DND-41 (cell line): ENCODE measurements around the gene G3BP1.

ENCODE experiments used
- ATAC-seq: fragments of 200-7000 bp; cut with Tn5 transposase; 3 replicates; pipeline ENCODE4 v1.9.1; 2021; ENCODE audit warnings: low read depth; ENCODE audit not compliant: insufficient read depth
- DNase-seq: peaks from one replicate; pipeline ENCODE4 v3.0.0-alpha.2; 2020
- H2AFZ ChIP-seq: 2 replicates; pipeline ENCODE4 v1.6.0; 2012; ENCODE audit warnings: low read depth, low read length
- H3K27ac ChIP-seq: 2 replicates; pipeline ENCODE4 v1.5.1; 2012; ENCODE audit warnings: low read length, inconsistent platforms
- H3K27me3 ChIP-seq: fragments of 200-600 bp; sonication (generic); 2 replicates; pipeline ENCODE4 v1.6.0; 2012; ENCODE audit warnings: low read length, mild to moderate bottlenecking, inconsistent platforms; ENCODE audit not compliant: insufficient read depth, poor library complexity
- H3K36me3 ChIP-seq: 2 replicates; pipeline ENCODE4 v1.5.1; 2012; ENCODE audit warnings: low read length, inconsistent platforms; ENCODE audit not compliant: insufficient read depth
- H3K4me1 ChIP-seq: 2 replicates; pipeline ENCODE4 v1.5.1; 2012; ENCODE audit warnings: mild to moderate bottlenecking, low read length; ENCODE audit not compliant: insufficient read depth
- H3K4me2 ChIP-seq: 2 replicates; pipeline ENCODE4 v1.6.0; 2012; ENCODE audit warnings: mild to moderate bottlenecking, moderate library complexity, low read length, inconsistent platforms; ENCODE audit not compliant: insufficient read depth
- H3K4me3 ChIP-seq, 2 experiments: fragments of 200-600 bp in 1 of 2; shearing (Covaris generic) in 1 of 2; 2 replicates each; pipeline ENCODE4 v1.5.1; 2012 to 2016; ENCODE audit warnings: inconsistent platforms in 2 of 2, low read length in 2 of 2, mild to moderate bottlenecking in 2 of 2, low read depth in 1 of 2, moderate library complexity in 1 of 2
- H3K79me2 ChIP-seq: 2 replicates; pipeline ENCODE4 v1.6.0; 2012; ENCODE audit warnings: low read length, inconsistent platforms; ENCODE audit not compliant: insufficient read depth
- H3K9ac ChIP-seq: 2 replicates; pipeline ENCODE4 v1.6.0; 2012; ENCODE audit warnings: low read depth, mild to moderate bottlenecking, inconsistent platforms, low read length, moderate library complexity
- H3K9me3 ChIP-seq: 2 replicates; pipeline ENCODE4 v1.5.1; 2012; ENCODE audit warnings: low read length, moderate library complexity, mild to moderate bottlenecking, inconsistent platforms; ENCODE audit not compliant: insufficient read depth, severe bottlenecking
- H4K20me1 ChIP-seq: 2 replicates; pipeline ENCODE4 v1.6.0; 2012; ENCODE audit warnings: low read length; ENCODE audit not compliant: insufficient read depth
- CTCF ChIP-seq: IDR thresholded peaks from 2 replicates; pipeline ENCODE4 v1.5.1; 2012; ENCODE audit warnings: borderline replicate concordance, low read length, moderate library complexity, mild to moderate bottlenecking; ENCODE audit not compliant: poor library complexity, severe bottlenecking; ENCODE audit errors: extremely low read depth
- EZH2 ChIP-seq: IDR thresholded peaks from 3 replicates; pipeline ENCODE4 v1.6.1; 2012; ENCODE audit warnings: borderline replicate concordance, low read depth, mild to moderate bottlenecking, moderate library complexity, low read length, inconsistent platforms; ENCODE audit not compliant: severe bottlenecking

G3BP1 gene

GRCh38 chr5:151787817-151788216 lies 16.1 kb downstream of the G3BP1 start:
- Histone ChIP-seq H4K20me1 (peaks cover 93% of the 10 kb centered on the region), H3K36me3 (peaks cover 76% of the 10 kb centered on the region), H3K27ac (no peak overlapping the region), H3K9ac (no peak overlapping the region), H3K4me1 (no peaks in the 10 kb centered on the region), H3K79me2 (peaks cover 100% of the 10 kb centered on the region), H2AFZ (no peak overlapping the region), H3K9me3 (no peaks in the 10 kb centered on the region), H3K27me3 (no peaks in the 10 kb centered on the region), H3K4me2 (no peak overlapping the region), H3K4me3 (no peak overlapping the region)
- ATAC-seq (no peak), DNase-seq (no peak)
- TF ChIP-seq CTCF (no peak), EZH2 (no peak)

- ATAC-seq (no peak), DNase-seq (no peak)
- Histone ChIP-seq H3K4me2 (no peak overlapping the region), H2AFZ (no peak overlapping the region), H3K36me3 (peaks cover 98% of the 10 kb centered on the region), H3K4me3 (no peak overlapping the region), H3K4me1 (no peaks in the 10 kb centered on the region), H3K9me3 (no peaks in the 10 kb centered on the region), H3K9ac (no peak overlapping the region), H4K20me1 (peaks cover 84% of the 10 kb centered on the region), H3K27me3 (no peaks in the 10 kb centered on the region), H3K27ac (no peak overlapping the region), H3K79me2 (peaks cover 97% of the 10 kb centered on the region)
- TF ChIP-seq CTCF: no peak
- TF ChIP-seq EZH2: no peak
Observed at GRCh38 chr5:151793358-151793757, 21.6 kb downstream of the G3BP1 start.

- no peak overlapping the region for H3K4me2 ChIP-seq
- no peak for DNase-seq
- H3K9ac ChIP-seq: no peak overlapping the region
- H3K4me3 ChIP-seq: no peak overlapping the region
- no peak for TF ChIP-seq EZH2
- no peak for TF ChIP-seq CTCF
- H3K4me1 ChIP-seq: no peaks in the 10 kb centered on the region
- no peak overlapping the region for H3K27ac ChIP-seq
- ATAC-seq: no peak
- H3K79me2 ChIP-seq: peaks cover 92% of the 10 kb centered on the region
- H3K9me3 ChIP-seq: no peaks in the 10 kb centered on the region
- H2AFZ ChIP-seq: no peak overlapping the region
- peaks cover 80% of the 10 kb centered on the region for H4K20me1 ChIP-seq
- H3K27me3 ChIP-seq: no peaks in the 10 kb centered on the region
- H3K36me3 ChIP-seq: peaks cover 97% of the 10 kb centered on the region
Observed at GRCh38 chr5:151795426-151795825, 23.7 kb downstream of the G3BP1 start.

- no peak for TF ChIP-seq CTCF
- no peak for TF ChIP-seq EZH2
- peaks cover 62% of the 10 kb centered on the region for H4K20me1 ChIP-seq
- ATAC-seq: no peak
Observed at GRCh38 chr5:151798674-151799073, 26.9 kb downstream of the G3BP1 start.

More at GRCh38 chr5:151798674-151799073, 26.9 kb downstream of the G3BP1 start:
- no peaks in the 10 kb centered on the region for H3K4me1 ChIP-seq
- no peak overlapping the region for H3K27ac ChIP-seq
- peaks cover 75% of the 10 kb centered on the region for H3K79me2 ChIP-seq
- no peak overlapping the region for H3K4me3 ChIP-seq
- no peak for DNase-seq
- H2AFZ ChIP-seq: no peak overlapping the region
- no peaks in the 10 kb centered on the region for H3K9me3 ChIP-seq
- no peak overlapping the region for H3K4me2 ChIP-seq
- no peaks in the 10 kb centered on the region for H3K27me3 ChIP-seq
- H3K9ac ChIP-seq: no peak overlapping the region
- peaks cover 96% of the 10 kb centered on the region for H3K36me3 ChIP-seq
